HCT116 (cell line): ENCODE measurements around the gene EPS8. TPM values are rescaled to one million over a fixed set of nuclear protein-coding genes. Genes with fewer than 3 reads are reported as not detected.

Experiments used
- ATAC-seq: fragments of 200-7000 bp; cut with Tn5 transposase; 2 replicates; pipeline ENCODE4 v1.9.1; 2020; ENCODE audit warnings: mild to moderate bottlenecking, moderate library complexity
- BruUV-seq: library from RNA; stranded (reverse); fragments of 400-500 nt; replicated peaks from 2 replicates; lab custom pipeline; 2021; lab: Mats Ljungman, UMichigan
- CTCF ChIA-PET: fragments of 300-600 bp; sonication (Branson Sonifier 250); formaldehyde crosslinking; loops from one replicate; lab custom pipeline; 2021; ENCODE audit warnings: antibody characterized with exemption; lab: Charles Lee
- POLR2A ChIA-PET: fragments of 300-600, 350-600 bp; sonication (Branson Sonifier 250); formaldehyde crosslinking; loops from one replicate; lab custom pipeline; 2021; ENCODE audit warnings: antibody characterized with exemption; lab: Charles Lee
- RAD21 ChIA-PET, 2 experiments: fragments of 300-600 bp; sonication (Branson Sonifier 250); formaldehyde crosslinking; loops; one replicate each; lab custom pipeline; 2023; ENCODE audit warnings: low total read pairs in 2 of 2; ENCODE audit not compliant: uncharacterized antibody in 2 of 2, unreplicated experiment in 2 of 2, low non-redundant PET in 1 of 2; lab: Charles Lee
- DNase-seq: peaks from one replicate; pipeline ENCODE4 v3.0.0-alpha.2; 2010; ENCODE audit warnings: low read depth, low spot score
- H2AFZ ChIP-seq: fragments of 200-600 bp; shearing (Covaris generic), sonication (generic); 2 replicates; pipeline ENCODE4 v1.6.1; 2017; ENCODE audit warnings: low read depth, mixed run types, mixed read lengths, antibody characterized with exemption, low read length; ENCODE audit not compliant: poor library complexity, severe bottlenecking
- H3K27ac ChIP-seq: 2 replicates; pipeline ENCODE4 v1.5.1; 2012; ENCODE audit warnings: low read depth, low read length
- H3K27me3 ChIP-seq: fragments of 200-600 bp; sonication (generic); 2 replicates; pipeline ENCODE4 v1.6.1; 2016; ENCODE audit warnings: mixed run types, low read length, mixed read lengths; ENCODE audit not compliant: insufficient read depth
- H3K36me3 ChIP-seq, 2 experiments: fragments of 200-500 bp in 1 of 2; fragments of 200-600 bp in 1 of 2; sonication (Bioruptor generic) in 1 of 2; sonication (generic) in 1 of 2; 2 replicates each; pipeline versions ENCODE4 v1.5.1 to v1.6.1; 2014 to 2016; ENCODE audit warnings: low read length in 2 of 2, inconsistent platforms in 1 of 2, mixed read lengths in 1 of 2, mixed run types in 1 of 2; ENCODE audit not compliant: insufficient read depth in 2 of 2, control insufficient read depth in 1 of 2
- H3K4me1 ChIP-seq, 2 experiments: fragments of 200-600 bp in 1 of 2; sonication (generic) in 1 of 2; 2 replicates each; pipeline versions ENCODE4 v1.5.1 to v1.6.1; 2012 to 2017; ENCODE audit warnings: low read length in 2 of 2, inconsistent platforms in 1 of 2, mild to moderate bottlenecking in 1 of 2, mixed read lengths in 1 of 2, mixed run types in 1 of 2, moderate library complexity in 1 of 2; ENCODE audit not compliant: insufficient read depth in 2 of 2, control insufficient read depth in 1 of 2
- H3K4me2 ChIP-seq: fragments of 200-600 bp; sonication (generic); 2 replicates; pipeline ENCODE4 v1.6.1; 2017; ENCODE audit warnings: mixed run types, low read length, mixed read lengths
- H3K4me3 ChIP-seq, 2 experiments: fragments of 200-600 bp in 1 of 2; sonication (generic) in 1 of 2; replicated peaks in 1 of 2; 2 replicates each; pipeline ENCODE4 v1.5.1; 2011 to 2016; ENCODE audit warnings: low read length in 2 of 2, control low read depth in 1 of 2, low read depth in 1 of 2, mild to moderate bottlenecking in 1 of 2, mixed read lengths in 1 of 2, mixed run types in 1 of 2
- H3K79me2 ChIP-seq: fragments of 200-600 bp; sonication (generic); 2 replicates; pipeline ENCODE4 v1.6.1; 2017; ENCODE audit warnings: mild to moderate bottlenecking, mixed run types, low read length, moderate library complexity, mixed read lengths; ENCODE audit not compliant: insufficient read depth
- H3K9ac ChIP-seq: fragments of 200-600 bp; sonication (generic); 2 replicates; pipeline ENCODE4 v1.6.1; 2016; ENCODE audit warnings: low read length, mixed read lengths
- H3K9me2 ChIP-seq: fragments of 200-600 bp; sonication (generic), shearing (Covaris generic); 2 replicates; pipeline ENCODE4 v1.6.1; 2017; ENCODE audit warnings: mixed run types, mild to moderate bottlenecking, moderate library complexity; ENCODE audit not compliant: insufficient read depth
- H3K9me3 ChIP-seq, 2 experiments: fragments of 200-500 bp in 1 of 2; fragments of 200-600 bp in 1 of 2; sonication (Bioruptor generic) in 1 of 2; sonication (generic) in 1 of 2; 2 replicates each; pipeline ENCODE4 v1.6.1; 2014 to 2017; ENCODE audit warnings: low read length in 2 of 2, mixed read lengths in 2 of 2, inconsistent platforms in 1 of 2, low read depth in 1 of 2, mild to moderate bottlenecking in 1 of 2, mixed run types in 1 of 2, moderate library complexity in 1 of 2; ENCODE audit not compliant: control insufficient read depth in 1 of 2, insufficient read depth in 1 of 2
- H4K20me1 ChIP-seq: fragments of 200-600 bp; sonication (generic), shearing (Covaris generic); 2 replicates; pipeline ENCODE4 v1.6.1; 2017; ENCODE audit warnings: mixed run types, mild to moderate bottlenecking, moderate library complexity; ENCODE audit not compliant: insufficient read depth
- ATF3 ChIP-seq: IDR thresholded peaks from 2 replicates; pipeline ENCODE4 v1.6.1; 2012
- CTCF ChIP-seq, 3 experiments: fragments of 200-600 bp in 1 of 3; sonication (generic) in 1 of 3; IDR thresholded peaks in 2 of 3; conservative IDR thresholded peaks in 1 of 3; 2 replicates each; pipeline ENCODE4 v1.5.1; 2012 to 2017; ENCODE audit warnings: low read depth in 2 of 3, low read length in 2 of 3, antibody characterized with exemption in 1 of 3, borderline replicate concordance in 1 of 3, control low read depth in 1 of 3, mild to moderate bottlenecking in 1 of 3, mixed read lengths in 1 of 3, mixed run types in 1 of 3, moderate library complexity in 1 of 3; ENCODE audit not compliant: insufficient read depth in 1 of 3
- EGR1 ChIP-seq: IDR thresholded peaks from 2 replicates; pipeline ENCODE4 v1.6.1; 2012; ENCODE audit warnings: low read depth
- EZH2 ChIP-seq: fragments of 200-600 bp; sonication (generic); IDR thresholded peaks from 2 replicates; pipeline ENCODE4 v1.6.1; 2017; ENCODE audit warnings: antibody characterized with exemption, mixed run types
- FOSL1 ChIP-seq: IDR thresholded peaks from 2 replicates; pipeline ENCODE4 v1.6.1; 2012; ENCODE audit warnings: low read depth
- MAX ChIP-seq: IDR thresholded peaks from 2 replicates; pipeline ENCODE4 v1.6.1; 2012
- POLR2A ChIP-seq: IDR thresholded peaks from 2 replicates; pipeline ENCODE4 v1.7.0; 2011; ENCODE audit warnings: borderline replicate concordance; ENCODE audit not compliant: insufficient read depth, insufficient read length; ENCODE audit errors: extremely low read depth
- RAD21 ChIP-seq: IDR thresholded peaks from 2 replicates; pipeline ENCODE4 v1.6.1; 2012; ENCODE audit warnings: low read depth, mild to moderate bottlenecking
- REST ChIP-seq: IDR thresholded peaks from 2 replicates; pipeline ENCODE4 v1.6.1; 2012; ENCODE audit warnings: low read depth
- SP1 ChIP-seq: IDR thresholded peaks from 2 replicates; pipeline ENCODE4 v1.6.1; 2012; ENCODE audit warnings: low read depth
- SRF ChIP-seq: IDR thresholded peaks from 2 replicates; pipeline ENCODE4 v1.6.1; 2012; ENCODE audit warnings: low read depth
- TCF7L2 ChIP-seq: IDR thresholded peaks from 2 replicates; pipeline ENCODE4 v1.7.0; 2011; ENCODE audit warnings: borderline replicate concordance, inconsistent platforms; ENCODE audit not compliant: insufficient read depth, insufficient read length; ENCODE audit errors: extremely low read depth
- YY1 ChIP-seq: IDR thresholded peaks from 2 replicates; pipeline ENCODE4 v1.6.1; 2011; ENCODE audit warnings: low read length, low read depth, moderate library complexity, mild to moderate bottlenecking; ENCODE audit not compliant: insufficient replicate concordance; ENCODE audit errors: extremely low read depth
- ZBTB33 ChIP-seq: IDR thresholded peaks from 2 replicates; pipeline ENCODE4 v1.6.1; 2011; ENCODE audit warnings: mild to moderate bottlenecking, low read length, moderate library complexity; ENCODE audit not compliant: insufficient replicate concordance; ENCODE audit errors: extremely low read depth
- ZFX ChIP-seq: fragments of 450-650 bp; IDR thresholded peaks from 2 replicates; pipeline ENCODE4 v1.6.1; 2017
- intact Hi-C: fragments of 100-400 bp; cut with micrococcal nuclease; formaldehyde crosslinking; loops from 2 replicates; pipeline ENCODE4 v1.10.0; 2022
- total RNA-seq: library from RNA; stranded (reverse); gene quantifications from one replicate; pipeline ENCODE4 v1.2.1, GENCODE V29; 2021; ENCODE audit not compliant: unreplicated experiment

Gene EPS8
- total RNA-seq, 1 experiment from 2014 or later = 49.9 TPM

GRCh38 chr12:15778126-15778525 lies 11.1 kb downstream of the EPS8 start:
- Histone ChIP-seq H3K79me2 (peaks cover 97% of the 10 kb centered on the region), H2AFZ (no peak overlapping the region), H3K4me3 (no peak overlapping the region), H3K27me3 (no peaks in the 10 kb centered on the region), H3K9me2 (no peaks in the 10 kb centered on the region), H3K4me1 (peaks cover 17 to 28% of the 10 kb centered on the region in 2 experiments; a peak in 3 of 4 replicates), H3K4me2 (no peak overlapping the region), H3K9ac (no peak overlapping the region), H3K9me3 (no peaks in the 10 kb centered on the region), H3K27ac (no peak overlapping the region), H3K36me3 (no peaks in the 10 kb centered on the region), H4K20me1 (no peaks in the 10 kb centered on the region)
- no peak for ATAC-seq
- BruUV-seq = no TSS peak
- RAD21 ChIA-PET = no interaction called here
- POLR2A ChIA-PET = interaction anchor here (2.1 kb wide), 1 partner anchor 89 kb away, joined by 5 read pairs; no protein-coding TSS in a partner anchor
- intact Hi-C loops = loop anchor here (10.0 kb wide), 1 partner anchor 243 kb away; no protein-coding TSS in a partner anchor
- CTCF ChIA-PET = no interaction called here
- DNase-seq = no peak
- TF ChIP-seq RAD21 (no peak), ATF3 (no peak), ZFX (no peak), EZH2 (no peak), EGR1 (no peak), REST (no peak), FOSL1 (no peak), YY1 (no peak), TCF7L2 (no peak), ZBTB33 (no peak), CTCF (IDR thresholded peaks at IDR 0.05 in 2 of 3, conservative IDR thresholded peaks at IDR 0.05 in 1 of 3; ENCODE audit: borderline replicate concordance in 1 of 3, insufficient read depth in 1 of 3, low read depth in 2 of 3, low read length in 2 of 3) (no peak), SP1 (no peak), POLR2A (no peak), SRF (no peak), MAX (no peak)
